HG02943 (cell line): Measurements from ENCODE around the gene TMEM229B.
"Not testable (repeated sequence)": the region's sequence is repeated elsewhere in the genome, so short reads cannot be mapped to it uniquely, and the experiment has no call there.

Experiments used
- ATAC-seq: cut with Tn5 transposase; IDR thresholded peaks from one replicate; pipeline ENCODE4 v1.9.1; 2021; ENCODE audit warnings: mild to moderate bottlenecking, low read depth, moderate library complexity; ENCODE audit not compliant: unreplicated experiment

Gene TMEM229B

DNA sequence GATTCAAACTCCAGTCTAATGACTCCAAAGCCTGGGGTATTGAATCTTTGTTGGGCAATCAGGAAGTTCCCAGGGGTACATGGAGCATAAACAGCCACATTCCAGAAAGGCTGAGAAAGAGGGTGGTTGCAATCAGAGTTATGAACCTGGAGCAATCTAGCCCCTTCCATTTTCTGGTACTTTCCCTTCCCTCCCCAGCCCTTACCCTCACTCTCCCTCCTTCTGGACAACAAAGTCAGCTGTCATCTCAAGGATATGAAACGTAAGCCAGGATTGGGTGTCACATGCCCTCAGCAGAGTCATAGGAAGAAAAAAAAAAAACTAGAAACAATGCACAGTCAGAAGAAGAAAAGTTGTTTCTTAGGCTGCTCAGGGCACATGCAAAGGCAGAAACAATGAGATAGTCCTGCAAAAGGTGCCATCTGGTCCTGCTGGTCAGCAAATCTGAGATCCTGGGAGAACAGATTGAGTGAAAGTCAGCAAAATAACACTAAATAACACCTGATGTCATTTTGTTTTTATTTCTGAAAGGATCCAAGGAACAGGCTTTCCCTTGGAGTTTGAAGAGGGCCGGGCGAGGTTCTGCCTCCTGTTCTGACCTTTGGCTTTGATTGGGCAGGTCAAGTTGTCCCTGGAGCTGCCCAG lies 27.1 kb downstream of the TMEM229B start:
- ATAC-seq, result no peak

DNA sequence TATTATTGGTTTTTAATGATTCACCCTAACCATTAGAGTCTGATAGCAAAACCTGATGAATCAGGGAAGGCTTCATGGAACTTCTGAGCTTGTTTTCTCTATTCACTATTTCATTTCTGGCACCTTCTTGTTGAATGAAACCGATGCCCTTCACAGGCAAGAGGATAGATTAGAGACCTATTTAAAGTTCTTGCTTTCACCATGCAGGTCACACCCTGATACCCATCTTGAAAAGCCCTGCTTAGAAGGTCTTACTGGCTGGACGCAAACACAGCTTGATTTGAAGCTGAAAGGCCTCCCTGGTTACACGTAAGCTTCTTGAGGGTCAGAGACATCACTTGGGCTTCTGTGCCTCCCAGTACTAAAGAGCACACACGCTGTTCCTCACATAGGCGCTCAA lies 29.2 kb downstream of the TMEM229B start:
- ATAC-seq, result no peak

DNA sequence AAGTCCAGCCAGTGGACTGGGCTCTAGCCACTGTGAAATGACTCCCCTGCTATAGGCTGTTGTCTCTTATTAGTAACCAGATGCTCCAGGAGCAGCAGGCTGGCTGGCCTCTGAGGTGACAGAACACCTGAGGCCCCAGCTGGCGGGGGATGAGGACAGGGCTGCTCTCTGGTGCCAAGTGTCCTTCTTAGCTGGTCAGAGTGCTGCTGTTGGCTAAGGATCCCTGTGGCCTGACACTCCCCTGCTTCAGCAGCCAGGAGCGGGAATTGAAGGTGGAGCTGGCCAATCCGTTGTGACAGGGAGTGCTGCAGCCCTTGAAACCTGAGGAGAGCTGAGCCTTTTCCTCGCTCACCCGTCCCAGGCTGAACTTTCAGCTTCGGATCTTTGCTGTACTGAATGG lies 30.7 kb downstream of the TMEM229B start:
- no peak for ATAC-seq

DNA sequence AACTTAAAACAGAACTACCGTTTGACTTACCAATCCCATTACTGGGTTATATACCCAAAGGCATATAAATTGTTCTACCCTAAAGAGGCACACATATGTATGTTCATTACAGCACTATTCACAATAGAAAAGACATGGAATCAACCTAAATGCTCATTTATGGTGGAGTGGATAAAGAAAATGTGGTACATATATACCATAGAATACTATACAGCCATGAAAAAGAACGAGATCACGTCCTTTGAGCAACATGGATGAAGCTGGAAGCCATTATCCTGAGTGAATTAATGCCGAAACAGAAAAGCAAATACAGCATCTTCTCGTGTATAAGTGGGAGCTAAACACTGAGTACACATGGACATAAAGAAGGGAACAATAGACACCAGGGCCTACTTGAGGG lies 31.8 kb downstream of the TMEM229B start:
- ATAC-seq, result no peak

DNA sequence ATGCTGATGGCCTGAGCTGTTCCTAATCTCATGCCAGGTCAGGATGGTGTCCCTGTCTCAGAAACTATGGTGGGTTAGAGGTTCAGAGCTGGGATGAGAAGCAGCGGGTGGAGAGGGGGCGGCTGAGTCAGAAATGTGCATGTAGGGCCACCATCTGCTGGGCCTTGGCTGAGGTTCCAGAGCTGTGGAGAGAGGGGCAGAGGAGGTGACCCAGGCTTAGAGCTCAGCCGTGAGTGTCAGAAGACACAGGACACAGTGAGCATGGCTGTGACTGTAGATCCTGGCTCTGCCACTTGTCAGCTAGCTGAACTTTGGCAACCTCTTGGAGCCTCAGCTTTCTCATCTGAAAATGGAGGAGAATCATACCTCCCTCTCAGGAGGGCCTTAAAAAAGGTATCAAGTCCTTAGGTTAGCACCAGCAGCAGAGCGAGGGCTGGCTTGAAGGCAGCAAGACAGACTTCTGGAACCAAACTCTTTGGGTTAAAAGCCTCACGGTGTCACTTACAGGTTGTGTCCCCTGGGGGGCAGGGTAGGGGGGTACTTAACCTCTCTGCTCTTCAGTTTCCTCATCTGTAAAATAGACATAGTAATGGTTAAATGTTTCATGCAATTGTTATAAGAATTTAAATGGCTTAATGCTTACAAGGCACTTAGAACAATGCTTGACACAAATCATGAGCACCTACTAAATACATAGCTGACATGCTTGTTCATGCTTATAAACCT lies 34.8 kb downstream of the TMEM229B start:
- ATAC-seq, result no peak

DNA sequence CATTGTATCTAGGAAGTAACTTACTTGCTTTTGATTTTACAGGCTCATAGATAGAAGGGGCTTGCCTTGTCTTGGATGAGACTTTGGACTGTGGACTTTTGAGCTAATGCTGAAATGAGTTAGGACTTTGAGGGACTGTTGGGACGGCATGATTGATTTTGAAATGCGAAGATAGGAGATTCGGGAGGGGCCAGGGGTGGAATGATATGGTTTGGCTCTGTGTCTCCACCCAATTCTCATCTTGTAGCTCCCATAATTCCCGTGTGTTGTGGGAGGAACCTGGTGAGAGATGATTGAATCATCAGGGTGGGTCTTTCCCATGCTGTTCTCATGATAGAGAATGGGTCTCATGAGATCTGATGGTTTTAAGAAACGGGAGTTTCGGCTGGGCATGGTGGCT lies 36.9 kb downstream of the TMEM229B start:
- ATAC-seq, result not testable (repeated sequence)

GRCh38 chr14:67449096-67449495 lies 39.4 kb downstream of the TMEM229B start:
- ATAC-seq, result no peak

- no peak for ATAC-seq
Measured at GRCh38 chr14:67447033-67447381, 41.5 kb downstream of the TMEM229B start.

GRCh38 chr14:67446371-67447032 lies 42.0 kb downstream of the TMEM229B start:
- no peak for ATAC-seq

GRCh38 chr14:67444395-67444794 lies 44.1 kb downstream of the TMEM229B start:
- no peak for ATAC-seq

- ATAC-seq, result no peak
Measured at GRCh38 chr14:67442139-67442906, 46.2 kb downstream of the TMEM229B start.

DNA sequence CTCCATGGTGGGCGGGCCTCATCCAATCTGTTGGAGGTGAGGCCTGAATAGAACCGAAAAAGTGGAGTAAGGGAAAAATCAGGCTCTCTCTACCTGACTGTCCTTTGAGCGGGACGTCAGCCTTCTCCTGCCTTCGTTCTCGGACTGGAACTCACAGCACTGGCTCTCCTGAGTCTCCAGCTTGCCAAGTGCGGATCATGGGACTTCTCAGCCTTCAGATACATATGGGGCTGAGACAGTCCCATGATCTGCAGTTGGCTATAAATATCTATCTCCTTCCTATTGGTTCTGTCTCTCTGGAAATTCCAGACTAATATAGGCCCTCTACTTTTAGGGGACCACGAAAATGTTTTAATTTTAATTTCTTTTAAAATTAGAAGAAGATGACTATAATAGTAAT lies 46.8 kb downstream of the TMEM229B start:
- ATAC-seq, result no peak

- no peak for ATAC-seq
Measured at GRCh38 chr14:67441256-67441655, 47.3 kb downstream of the TMEM229B start.

DNA sequence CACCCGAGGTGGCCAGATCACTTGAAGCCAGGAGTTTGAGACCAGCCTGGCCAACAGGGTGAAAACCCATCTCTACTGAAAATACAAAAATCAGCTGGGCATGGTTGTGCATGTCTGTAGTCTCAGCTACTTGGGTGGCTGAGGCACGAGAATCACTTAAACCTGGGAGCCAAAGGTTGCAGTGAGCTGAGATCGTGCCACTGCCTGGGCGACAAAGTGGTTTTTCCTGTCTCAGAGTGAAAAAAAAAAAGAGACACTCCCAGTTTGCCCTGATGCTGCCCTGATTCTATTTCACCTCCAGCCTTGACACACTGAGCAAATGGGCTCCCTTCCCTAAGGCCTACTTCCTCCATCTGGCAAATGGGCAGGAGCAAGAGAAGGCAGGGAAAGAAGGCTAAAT lies 48.0 kb downstream of the TMEM229B start:
- ATAC-seq, result no peak

GRCh38 chr14:67438969-67439368 lies 49.6 kb downstream of the TMEM229B start:
- ATAC-seq, result no peak

- no peak for ATAC-seq
Measured at GRCh38 chr14:67436006-67436866, 52.3 kb downstream of the TMEM229B start.

DNA sequence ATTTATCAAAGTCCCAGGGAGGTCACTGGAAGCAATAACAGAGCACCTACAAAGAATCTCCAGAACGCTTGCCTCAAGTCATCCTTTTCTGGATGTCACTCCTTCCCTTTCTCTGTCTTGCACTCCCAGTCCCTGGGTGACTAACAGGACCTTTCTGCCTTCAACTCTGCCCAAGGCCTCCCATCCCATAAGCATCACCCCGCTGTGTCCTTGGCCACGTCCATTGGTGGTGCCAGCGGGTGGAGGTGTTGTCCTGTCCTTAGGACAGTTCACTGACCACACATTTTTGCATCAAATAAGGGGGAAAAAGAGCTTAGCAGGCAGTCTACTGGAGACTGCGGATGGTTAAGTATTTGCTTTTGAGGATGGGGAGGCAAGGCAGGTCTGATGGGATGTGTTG lies 52.9 kb downstream of the TMEM229B start:
- no peak for ATAC-seq

- ATAC-seq, result no peak
Measured at GRCh38 chr14:67432050-67432564, 56.4 kb downstream of the TMEM229B start.

DNA sequence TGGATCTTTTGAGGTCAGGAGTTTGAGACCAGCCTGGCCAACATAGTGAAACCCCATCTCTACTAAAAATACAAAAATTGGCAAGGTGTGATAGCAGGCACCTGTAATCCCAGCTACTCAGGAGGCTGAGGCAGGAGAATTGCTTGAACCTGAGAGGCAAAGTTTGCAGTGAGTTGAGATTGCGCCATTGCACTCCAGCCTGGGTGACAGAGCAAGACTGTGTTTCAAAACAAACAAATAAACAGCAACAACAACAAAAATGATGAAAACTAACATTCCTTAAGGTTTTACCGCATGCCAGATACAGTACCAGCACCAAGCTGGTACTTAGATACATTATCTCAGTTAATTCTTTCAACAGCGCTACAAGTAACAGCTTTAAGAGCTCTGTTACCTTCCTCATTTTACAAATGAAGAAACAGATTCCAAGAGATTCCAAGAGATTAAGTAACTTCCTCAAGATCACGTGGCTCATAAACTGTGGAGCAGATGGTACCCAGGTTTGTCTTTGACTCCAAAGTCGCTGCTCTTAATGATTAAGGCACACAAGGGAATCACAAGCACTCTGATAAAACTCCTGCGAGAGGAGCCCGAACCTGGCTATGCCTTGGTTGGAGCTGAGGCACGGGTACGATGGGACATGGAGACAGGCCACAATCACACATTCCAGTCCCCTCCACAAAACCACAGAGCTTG lies 58.9 kb downstream of the TMEM229B start:
- ATAC-seq, result no peak
